Measurements from ENCODE around the gene MAP3K5. TPM values are rescaled to one million over a fixed set of nuclear protein-coding genes. Genes with fewer than 3 reads are reported as not detected.

MAP3K5 gene
- total and polyA plus RNA-seq, 2 donors (not counting 3 experiments of a cell fraction or from before 2014, with no cell fraction given) = 1.5 to 7.0 TPM

- Histone ChIP-seq H3K4me1 (ENCODE audit: control insufficient read depth, extremely low read depth, insufficient read depth, low read length) (no peaks in the 10 kb centered on the region), H3K9ac (replicated peaks; ENCODE audit: extremely low read depth, insufficient read depth, low read length) (no peak overlapping the region), H3K4me3 (replicated peaks in 1 of 3; ENCODE audit: insufficient read depth in 1 of 3, low read depth in 1 of 3, low read length in 3 of 3) (no peak overlapping the region), H3K79me2 (ENCODE audit: control insufficient read depth, insufficient read depth, low read length) (no peaks in the 10 kb centered on the region), H3K36me3 (ENCODE audit: control insufficient read depth in 2 of 2, extremely low read depth in 1 of 2, insufficient read depth in 2 of 2, low read length in 2 of 2) (no peaks in the 10 kb centered on the region), H2AFZ (ENCODE audit: low read depth, low read length) (no peak overlapping the region), H3K9me1 (replicated peaks; ENCODE audit: control insufficient read depth, extremely low read depth, insufficient read depth, low read length) (no peaks in the 10 kb centered on the region), H4K20me1 (replicated peaks; ENCODE audit: control insufficient read depth, extremely low read depth, insufficient read depth, low read length) (no peaks in the 10 kb centered on the region), H3K9me3 (replicated peaks; ENCODE audit: control insufficient read depth, insufficient read depth, low read length) (no peaks in the 10 kb centered on the region), H3K4me2 (ENCODE audit: insufficient read depth, low read length) (no peak overlapping the region), H3K27me3 (ENCODE audit: control insufficient read depth in 2 of 2, insufficient read depth in 2 of 2, low read length in 2 of 2) (no peaks in the 10 kb centered on the region), H3K27ac (ENCODE audit: insufficient read depth, low read depth, low read length) (no peak overlapping the region)
- dilution Hi-C loops (cut with MboI; ENCODE audit: extremely low pct_ligation_motif_present, low sequenced_read_pairs) = no loop called here
- FAIRE-seq (no peak), DNase-seq (ENCODE audit: low read depth, low spot score) (no peak)
- CTCF ChIA-PET = interaction anchor here (0.6 kb wide), 1 partner anchor 17 kb away, joined by 3 read pairs; no protein-coding TSS in a partner anchor
- intact Hi-C loops (cut with micrococcal nuclease) = no loop called here
- BruUV-seq (replicated peaks) = no TSS peak
- TF ChIP-seq GATA2 (IDR thresholded peaks at IDR 0.05; ENCODE audit: insufficient read depth, insufficient read length, low read depth, low read length) (no peak), CTCF (IDR thresholded peaks at IDR 0.05; ENCODE audit: extremely low read depth in 1 of 2, insufficient read depth in 1 of 2, low read depth in 1 of 2, low read length in 2 of 2) (no peak), JUN (IDR thresholded peaks at IDR 0.05; ENCODE audit: borderline replicate concordance, insufficient read depth, insufficient read length, low read depth) (no peak), MAX (IDR thresholded peaks at IDR 0.05; ENCODE audit: insufficient read depth, insufficient read length) (no peak), POLR2A (IDR thresholded peaks at IDR 0.05; ENCODE audit: low read depth, low read length) (no peak), POLR2AphosphoS5 (IDR thresholded peaks at IDR 0.05; ENCODE audit: insufficient read depth, low read depth, low read length) (no peak), FOS (IDR thresholded peaks at IDR 0.05; ENCODE audit: borderline replicate concordance, insufficient read depth, low read length) (no peak)
- POLR2A ChIA-PET = no interaction called here
Observed at GRCh38 chr6:136508725-136509392, 283.4 kb downstream of the MAP3K5 start.

Small RNA genes lying within 50 kb of the gene (small RNA-seq; reads per million reads assigned to genes)
- not detected for gene RNA5SP219 (ENCODE audit: insufficient read depth, insufficient read length, low read depth, low replicate concordance)

Other genes starting within 250 kb of the MAP3K5 start
- gene MAP7, start 242.1 kb downstream of the MAP3K5 start, total RNA-seq = 0.30 and 0.42 TPM in 2 replicates
- gene MAP7, start 242.1 kb downstream of the MAP3K5 start, polyA plus RNA-seq = 0.07 and 0.10 TPM in 2 replicates
- 3.5 and 3.7 TPM in 2 replicates for gene PEX7, start 30.1 kb upstream of the MAP3K5 start, total RNA-seq
- gene PEX7, start 30.1 kb upstream of the MAP3K5 start, polyA plus RNA-seq = 4.5 and 5.7 TPM in 2 replicates
- gene SLC35D3, start 129.8 kb upstream of the MAP3K5 start, total RNA-seq = not detected in 2 replicates
- gene SLC35D3, start 129.8 kb upstream of the MAP3K5 start, polyA plus RNA-seq = not detected in 2 replicates

Measured in endothelial cell of umbilical vein (primary cell).